ENCODE data around the gene DEPDC7.

DNA sequence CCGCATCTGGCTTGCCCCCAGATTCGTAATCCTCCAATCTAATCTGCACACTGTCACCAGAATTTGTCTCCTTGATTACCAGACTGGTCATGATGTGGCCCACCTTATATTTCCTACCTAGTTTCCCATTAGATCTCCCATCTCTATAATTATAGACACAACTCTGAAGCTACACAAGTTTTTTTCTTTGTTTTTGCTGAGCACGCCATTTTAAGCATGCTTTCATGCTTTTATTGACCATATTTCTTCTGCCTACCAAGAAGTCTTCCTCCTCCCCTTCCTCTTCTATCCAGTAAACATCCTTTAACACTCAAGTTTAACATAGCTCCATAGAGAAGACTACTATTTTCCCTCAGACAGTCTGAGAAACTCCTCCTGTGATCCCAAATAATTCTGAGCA, 24.3 kb upstream of the DEPDC7 start:
- TF ChIP-seq, protein P1, sequence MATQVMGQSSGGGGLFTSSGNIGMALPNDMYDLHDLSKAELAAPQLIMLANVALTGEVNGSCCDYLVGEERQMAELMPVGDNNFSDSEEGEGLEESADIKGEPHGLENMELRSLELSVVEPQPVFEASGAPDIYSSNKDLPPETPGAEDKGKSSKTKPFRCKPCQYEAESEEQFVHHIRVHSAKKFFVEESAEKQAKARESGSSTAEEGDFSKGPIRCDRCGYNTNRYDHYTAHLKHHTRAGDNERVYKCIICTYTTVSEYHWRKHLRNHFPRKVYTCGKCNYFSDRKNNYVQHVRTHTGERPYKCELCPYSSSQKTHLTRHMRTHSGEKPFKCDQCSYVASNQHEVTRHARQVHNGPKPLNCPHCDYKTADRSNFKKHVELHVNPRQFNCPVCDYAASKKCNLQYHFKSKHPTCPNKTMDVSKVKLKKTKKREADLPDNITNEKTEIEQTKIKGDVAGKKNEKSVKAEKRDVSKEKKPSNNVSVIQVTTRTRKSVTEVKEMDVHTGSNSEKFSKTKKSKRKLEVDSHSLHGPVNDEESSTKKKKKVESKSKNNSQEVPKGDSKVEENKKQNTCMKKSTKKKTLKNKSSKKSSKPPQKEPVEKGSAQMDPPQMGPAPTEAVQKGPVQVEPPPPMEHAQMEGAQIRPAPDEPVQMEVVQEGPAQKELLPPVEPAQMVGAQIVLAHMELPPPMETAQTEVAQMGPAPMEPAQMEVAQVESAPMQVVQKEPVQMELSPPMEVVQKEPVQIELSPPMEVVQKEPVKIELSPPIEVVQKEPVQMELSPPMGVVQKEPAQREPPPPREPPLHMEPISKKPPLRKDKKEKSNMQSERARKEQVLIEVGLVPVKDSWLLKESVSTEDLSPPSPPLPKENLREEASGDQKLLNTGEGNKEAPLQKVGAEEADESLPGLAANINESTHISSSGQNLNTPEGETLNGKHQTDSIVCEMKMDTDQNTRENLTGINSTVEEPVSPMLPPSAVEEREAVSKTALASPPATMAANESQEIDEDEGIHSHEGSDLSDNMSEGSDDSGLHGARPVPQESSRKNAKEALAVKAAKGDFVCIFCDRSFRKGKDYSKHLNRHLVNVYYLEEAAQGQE (IDR thresholded peaks at IDR 0.05; ENCODE audit: insufficient read depth in 1 of 2, low read depth in 2 of 2, low read length in 2 of 2): no peak
- TF ChIP-seq TAF1 (IDR thresholded peaks at IDR 0.05; ENCODE audit: borderline replicate concordance, insufficient read depth, low read length): no peak
